Measurements from ENCODE around the gene PLCXD1.
"Not testable (repeated sequence)": the region's sequence is repeated elsewhere in the genome, so short reads cannot be mapped to it uniquely, and the experiment has no call there.

PLCXD1 gene

GRCh38 chrX:320126-320783 is 39.1 kb downstream of the PLCXD1 start:
- Histone ChIP-seq H3K4me2 (ENCODE audit: insufficient read depth, low read length) (peak overlapping the region; percentile 98), H3K4me1 (ENCODE audit: insufficient read depth, low read length) (peaks cover 33% of the 10 kb centered on the region), H3K9ac (ENCODE audit: low read depth, low read length) (peak overlapping the region; percentile 94), H3K36me3 (ENCODE audit: insufficient read depth, low read length) (peaks cover 20% of the 10 kb centered on the region), H3K9me3 (ENCODE audit: insufficient read depth, low read length, severe bottlenecking) (no peaks in the 10 kb centered on the region), H2AFZ (ENCODE audit: low read depth, low read length) (no peak overlapping the region), H4K20me1 (ENCODE audit: insufficient read depth, low read length) (peaks cover 33% of the 10 kb centered on the region), H3K4me3 (ENCODE audit: low read depth in 1 of 2, low read length in 2 of 2) (peak overlapping the region; percentile 62 to 68), H3K79me2 (ENCODE audit: insufficient read depth, low read length) (peaks cover 36% of the 10 kb centered on the region), H3K27ac (ENCODE audit: low read length) (peak overlapping the region; percentile 73), H3K27me3 (ENCODE audit: insufficient read depth, low read length, poor library complexity) (no peaks in the 10 kb centered on the region)
- ATAC-seq (ENCODE audit: insufficient read depth, low read depth), result no peak
- TF ChIP-seq CTCF (IDR thresholded peaks at IDR 0.05; ENCODE audit: borderline replicate concordance, extremely low read depth, low read length, poor library complexity, severe bottlenecking) (no peak), EZH2 (IDR thresholded peaks at IDR 0.05; ENCODE audit: borderline replicate concordance, low read depth, low read length, severe bottlenecking) (no peak)
- no peak for DNase-seq

- no peaks in the 10 kb centered on the region for H3K9me3 ChIP-seq (ENCODE audit: insufficient read depth, low read length, severe bottlenecking)
- no peak overlapping the region for H3K9ac ChIP-seq (ENCODE audit: low read depth, low read length)
- H3K4me2 ChIP-seq (ENCODE audit: insufficient read depth, low read length), result no peak overlapping the region
- DNase-seq, result peak; percentile 40
- peaks cover 15% of the 10 kb centered on the region for H3K79me2 ChIP-seq (ENCODE audit: insufficient read depth, low read length)
- H4K20me1 ChIP-seq (ENCODE audit: insufficient read depth, low read length), result peaks cover 16% of the 10 kb centered on the region
- TF ChIP-seq EZH2 (IDR thresholded peaks at IDR 0.05; ENCODE audit: borderline replicate concordance, low read depth, low read length, severe bottlenecking), result no peak
- TF ChIP-seq CTCF (IDR thresholded peaks at IDR 0.05; ENCODE audit: borderline replicate concordance, extremely low read depth, low read length, poor library complexity, severe bottlenecking), result no peak
- peak; percentile 11 for ATAC-seq (ENCODE audit: insufficient read depth, low read depth)
- H3K27ac ChIP-seq (ENCODE audit: low read length), result no peak overlapping the region
- H3K4me1 ChIP-seq (ENCODE audit: insufficient read depth, low read length), result peaks cover 14% of the 10 kb centered on the region
- no peak overlapping the region for H2AFZ ChIP-seq (ENCODE audit: low read depth, low read length)
- no peaks in the 10 kb centered on the region for H3K27me3 ChIP-seq (ENCODE audit: insufficient read depth, low read length, poor library complexity)
- peaks cover 4% of the 10 kb centered on the region; the same call in 1 of the 2 replicates for H3K36me3 ChIP-seq (ENCODE audit: insufficient read depth, low read length)
- H3K4me3 ChIP-seq (ENCODE audit: low read depth in 1 of 2, low read length in 2 of 2), result no peak overlapping the region
These were observed 42.8 kb downstream of the PLCXD1 start for GRCh38 chrX:323721-324628.

GRCh38 chrX:324664-325063 is 43.5 kb downstream of the PLCXD1 start:
- not testable (repeated sequence) for H3K4me3 ChIP-seq (ENCODE audit: low read depth in 1 of 2, low read length in 2 of 2); H3K9ac ChIP-seq (ENCODE audit: low read depth, low read length); ATAC-seq (ENCODE audit: insufficient read depth, low read depth); H3K4me2 ChIP-seq (ENCODE audit: insufficient read depth, low read length); H3K27me3 ChIP-seq (ENCODE audit: insufficient read depth, low read length, poor library complexity); H3K27ac ChIP-seq (ENCODE audit: low read length); H3K36me3 ChIP-seq (ENCODE audit: insufficient read depth, low read length); H3K9me3 ChIP-seq (ENCODE audit: insufficient read depth, low read length, severe bottlenecking); H2AFZ ChIP-seq (ENCODE audit: low read depth, low read length); H3K79me2 ChIP-seq (ENCODE audit: insufficient read depth, low read length); DNase-seq
- Histone ChIP-seq H3K4me1 (ENCODE audit: insufficient read depth, low read length) (peaks cover 13% of the 10 kb centered on the region), H4K20me1 (ENCODE audit: insufficient read depth, low read length) (peaks cover 16% of the 10 kb centered on the region)

GRCh38 chrX:327660-328126 is 46.5 kb downstream of the PLCXD1 start:
- H3K4me3 ChIP-seq (ENCODE audit: low read depth in 1 of 2, low read length in 2 of 2), result no peak overlapping the region
- ATAC-seq (ENCODE audit: insufficient read depth, low read depth), result no peak
- no peaks in the 10 kb centered on the region for H3K27me3 ChIP-seq (ENCODE audit: insufficient read depth, low read length, poor library complexity)
- H4K20me1 ChIP-seq (ENCODE audit: insufficient read depth, low read length), result peaks cover 6% of the 10 kb centered on the region
- DNase-seq, result no peak
- H3K9ac ChIP-seq (ENCODE audit: low read depth, low read length), result no peak overlapping the region
- TF ChIP-seq CTCF (IDR thresholded peaks at IDR 0.05; ENCODE audit: borderline replicate concordance, extremely low read depth, low read length, poor library complexity, severe bottlenecking), result no peak
- TF ChIP-seq EZH2 (IDR thresholded peaks at IDR 0.05; ENCODE audit: borderline replicate concordance, low read depth, low read length, severe bottlenecking), result no peak
- no peaks in the 10 kb centered on the region for H3K79me2 ChIP-seq (ENCODE audit: insufficient read depth, low read length)
- H3K4me1 ChIP-seq (ENCODE audit: insufficient read depth, low read length), result no peaks in the 10 kb centered on the region
- H3K27ac ChIP-seq (ENCODE audit: low read length), result no peak overlapping the region
- no peaks in the 10 kb centered on the region for H3K9me3 ChIP-seq (ENCODE audit: insufficient read depth, low read length, severe bottlenecking)
- no peak overlapping the region for H3K4me2 ChIP-seq (ENCODE audit: insufficient read depth, low read length)
- H3K36me3 ChIP-seq (ENCODE audit: insufficient read depth, low read length), result 0 out of 2 replicates have a peak, but pooled peaks cover 2% of the 10 kb centered on the region
- H2AFZ ChIP-seq (ENCODE audit: low read depth, low read length), result no peak overlapping the region

Measured in DND-41 (cell line).